GM21360 (cell line): ENCODE measurements around the gene SPINK4.

Experiments used
- ATAC-seq: cut with Tn5 transposase; IDR thresholded peaks from one replicate; pipeline ENCODE4 v1.9.1; 2021; ENCODE audit warnings: mild to moderate bottlenecking, moderate library complexity; ENCODE audit not compliant: unreplicated experiment

Gene SPINK4

GRCh38 chr9:33256236-33256635, 16.3 kb downstream of the SPINK4 start:
- no peak for ATAC-seq

GRCh38 chr9:33257276-33257675, 17.3 kb downstream of the SPINK4 start:
- ATAC-seq: no peak

- ATAC-seq: no peak
These were observed 20.4 kb downstream of the SPINK4 start for GRCh38 chr9:33260372-33260771.

- ATAC-seq: peak; percentile 4
These were observed 23.4 kb downstream of the SPINK4 start for GRCh38 chr9:33263131-33264002.

GRCh38 chr9:33264003-33264472, 24.1 kb downstream of the SPINK4 start:
- ATAC-seq: peak; percentile 16

- peak; percentile 86 for ATAC-seq
These were observed 24.7 kb downstream of the SPINK4 start, which contains the start of the genes BAG1 and CHMP5 for GRCh38 chr9:33264473-33265177. TSS of gene BAG1 (minus strand) at chr9:33264708. TSS of gene CHMP5 (plus strand) at chr9:33265049. CDS start at chr9:33265079, 30 bp downstream.

GRCh38 chr9:33265211-33265865, 25.4 kb downstream of the SPINK4 start:
- no peak for ATAC-seq

GRCh38 chr9:33267151-33267767, 27.3 kb downstream of the SPINK4 start:
- no peak for ATAC-seq

- no peak for ATAC-seq
These were observed 30.2 kb downstream of the SPINK4 start for GRCh38 chr9:33270146-33270545.

- no peak for ATAC-seq
These were observed 32.1 kb downstream of the SPINK4 start for GRCh38 chr9:33272061-33272460.

- ATAC-seq: no peak
These were observed 33.5 kb downstream of the SPINK4 start for GRCh38 chr9:33273266-33273971.

- ATAC-seq: no peak
These were observed 34.0 kb downstream of the SPINK4 start for GRCh38 chr9:33273972-33274328.

- ATAC-seq: no peak
These were observed 37.5 kb downstream of the SPINK4 start for GRCh38 chr9:33277484-33277883.

GRCh38 chr9:33285502-33285901, 45.5 kb downstream of the SPINK4 start:
- ATAC-seq: no peak

- no peak for ATAC-seq
These were observed 47.1 kb downstream of the SPINK4 start for GRCh38 chr9:33287087-33287490.

GRCh38 chr9:33288235-33288634, 48.3 kb downstream of the SPINK4 start:
- no peak for ATAC-seq

- ATAC-seq: no peak
These were observed 49.0 kb downstream of the SPINK4 start for GRCh38 chr9:33288828-33289483.

- no peak for ATAC-seq
These were observed 49.5 kb downstream of the SPINK4 start for GRCh38 chr9:33289496-33289895.

- ATAC-seq: no peak
These were observed 49.9 kb downstream of the SPINK4 start for GRCh38 chr9:33289936-33290246.
